Measurements from ENCODE around the gene TBC1D22B. TPM values are rescaled to one million over a fixed set of nuclear protein-coding genes. Genes with fewer than 3 reads are reported as not detected.

Gene TBC1D22B
- polyA plus RNA-seq, 3 donors = 3.9 to 5.0 (median 4.9) TPM

- Histone ChIP-seq H3K4me3 (replicated peaks in 1 of 3; ENCODE audit: low read depth in 2 of 3, low read length in 3 of 3) (no peak overlapping the region), H3K79me2 (ENCODE audit: insufficient read depth, low read length) (no peaks in the 10 kb centered on the region), H2AFZ (ENCODE audit: insufficient read depth, low read depth, low read length, poor library complexity, severe bottlenecking) (no peak overlapping the region), H3K27me3 (ENCODE audit: control insufficient read depth in 2 of 2, insufficient read depth in 2 of 2, low read length in 2 of 2) (no peaks in the 10 kb centered on the region), H3K27ac (ENCODE audit: low read depth in 1 of 2, low read length in 2 of 2) (no peak overlapping the region), H3K36me3 (replicated peaks in 1 of 2; ENCODE audit: control insufficient read depth in 1 of 2, insufficient read depth in 2 of 2, low read length in 2 of 2) (no peaks in the 10 kb centered on the region), H3K4me1 (ENCODE audit: control insufficient read depth in 1 of 2, insufficient read depth in 2 of 2, low read length in 2 of 2) (peaks cover 24 to 30% of the 10 kb centered on the region in 2 donors), H4K20me1 (ENCODE audit: insufficient read depth, low read length) (no peaks in the 10 kb centered on the region), H3K4me2 (replicated peaks; ENCODE audit: extremely low read depth, low read length, poor library complexity, severe bottlenecking) (no peak overlapping the region), H3K9ac (ENCODE audit: insufficient read depth, low read length, poor library complexity, severe bottlenecking) (no peak overlapping the region), H3K9me3 (replicated peaks in 1 of 2; ENCODE audit: control insufficient read depth in 1 of 2, insufficient read depth in 1 of 2, low read length in 2 of 2) (no peaks in the 10 kb centered on the region)
- no peak overlapping the region for H3K4me3 Mint-ChIP-seq
- peaks cover 28% of the 10 kb centered on the region for H3K4me1 Mint-ChIP-seq
- DNase-seq = no peak
- TF ChIP-seq, protein P1, sequence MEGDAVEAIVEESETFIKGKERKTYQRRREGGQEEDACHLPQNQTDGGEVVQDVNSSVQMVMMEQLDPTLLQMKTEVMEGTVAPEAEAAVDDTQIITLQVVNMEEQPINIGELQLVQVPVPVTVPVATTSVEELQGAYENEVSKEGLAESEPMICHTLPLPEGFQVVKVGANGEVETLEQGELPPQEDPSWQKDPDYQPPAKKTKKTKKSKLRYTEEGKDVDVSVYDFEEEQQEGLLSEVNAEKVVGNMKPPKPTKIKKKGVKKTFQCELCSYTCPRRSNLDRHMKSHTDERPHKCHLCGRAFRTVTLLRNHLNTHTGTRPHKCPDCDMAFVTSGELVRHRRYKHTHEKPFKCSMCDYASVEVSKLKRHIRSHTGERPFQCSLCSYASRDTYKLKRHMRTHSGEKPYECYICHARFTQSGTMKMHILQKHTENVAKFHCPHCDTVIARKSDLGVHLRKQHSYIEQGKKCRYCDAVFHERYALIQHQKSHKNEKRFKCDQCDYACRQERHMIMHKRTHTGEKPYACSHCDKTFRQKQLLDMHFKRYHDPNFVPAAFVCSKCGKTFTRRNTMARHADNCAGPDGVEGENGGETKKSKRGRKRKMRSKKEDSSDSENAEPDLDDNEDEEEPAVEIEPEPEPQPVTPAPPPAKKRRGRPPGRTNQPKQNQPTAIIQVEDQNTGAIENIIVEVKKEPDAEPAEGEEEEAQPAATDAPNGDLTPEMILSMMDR (IDR thresholded peaks at IDR 0.05) = no peak
- H3K27me3 Mint-ChIP-seq (ENCODE audit: low read depth in 3 of 3) = no peaks in the 10 kb centered on the region
- peaks cover 0 to 4% of the 10 kb centered on the region in 2 donors for H3K36me3 Mint-ChIP-seq
- WGBS (ENCODE audit: insufficient coverage) = no CpG with 5 or more reads among the region's 6 CpGs
- peaks cover 0 to 4% (median 0%) of the 10 kb centered on the region in 7 donors for H3K9me3 Mint-ChIP-seq
- intact Hi-C loops (cut with micrococcal nuclease) = loop anchor here in 1 of 2 donors (5.0 kb wide), 1 partner anchor 279 kb away; no protein-coding TSS in a partner anchor
- peak overlapping the region in 2 of 7 donors; percentile 40 to 53 for H3K27ac Mint-ChIP-seq
Measured at GRCh38 chr6:37241131-37241530, 16.4 kb upstream of the TBC1D22B start.

- Mint-ChIP-seq H3K4me3 (no peak overlapping the region), H3K36me3 (peaks cover 0 to 4% of the 10 kb centered on the region in 2 donors), H3K27ac (peak overlapping the region in 2 of 7 donors; percentile 17 to 66), H3K27me3 (ENCODE audit: low read depth in 3 of 3) (peaks cover 0 to 2% (median 0%) of the 10 kb centered on the region in 3 donors), H3K4me1 (peaks cover 28% of the 10 kb centered on the region), H3K9me3 (peaks cover 0 to 4% (median 0%) of the 10 kb centered on the region in 7 donors)
- TF ChIP-seq, protein P1 (IDR thresholded peaks at IDR 0.05) = no peak
- no peaks in the 10 kb centered on the region for H3K27me3 ChIP-seq (ENCODE audit: control insufficient read depth in 2 of 2, insufficient read depth in 2 of 2, low read length in 2 of 2)
- no peak for DNase-seq
- no peaks in the 10 kb centered on the region for H3K79me2 ChIP-seq (ENCODE audit: insufficient read depth, low read length)
- H2AFZ ChIP-seq (ENCODE audit: insufficient read depth, low read depth, low read length, poor library complexity, severe bottlenecking) = no peak overlapping the region
- no peak overlapping the region for H3K4me3 ChIP-seq (replicated peaks in 1 of 3; ENCODE audit: low read depth in 2 of 3, low read length in 3 of 3)
- H3K9ac ChIP-seq (ENCODE audit: insufficient read depth, low read length, poor library complexity, severe bottlenecking) = no peak overlapping the region
- no peak overlapping the region for H3K27ac ChIP-seq (ENCODE audit: low read depth in 1 of 2, low read length in 2 of 2)
- no peak overlapping the region for H3K4me2 ChIP-seq (replicated peaks; ENCODE audit: extremely low read depth, low read length, poor library complexity, severe bottlenecking)
- intact Hi-C loops (cut with micrococcal nuclease) = loop anchor here in 1 of 2 donors (5.0 kb wide), 1 partner anchor 280 kb away; no protein-coding TSS in a partner anchor
- H3K4me1 ChIP-seq (ENCODE audit: control insufficient read depth in 1 of 2, insufficient read depth in 2 of 2, low read length in 2 of 2) = peaks cover 24 to 30% of the 10 kb centered on the region in 2 donors
- no peaks in the 10 kb centered on the region for H4K20me1 ChIP-seq (ENCODE audit: insufficient read depth, low read length)
- no peaks in the 10 kb centered on the region for H3K9me3 ChIP-seq (replicated peaks in 1 of 2; ENCODE audit: control insufficient read depth in 1 of 2, insufficient read depth in 1 of 2, low read length in 2 of 2)
- H3K36me3 ChIP-seq (replicated peaks in 1 of 2; ENCODE audit: control insufficient read depth in 1 of 2, insufficient read depth in 2 of 2, low read length in 2 of 2) = no peaks in the 10 kb centered on the region
- 80% methylated on average over 1 of the region's 5 CpGs for WGBS (ENCODE audit: insufficient coverage)
Measured at GRCh38 chr6:37241775-37242428, 15.7 kb upstream of the TBC1D22B start.
